A549 (cell line): ENCODE results near the gene SNX27. TPM values are rescaled to one million over a fixed set of nuclear protein-coding genes. Genes with fewer than 3 reads are reported as not detected.
A peak's percentile ranks its signal among the peaks of the same experiment; 100 is the strongest.

Experiments
- ATAC-seq, 2 experiments: fragments of 200-7000 bp in 1 of 2; fragments of >200 bp in 1 of 2; cut with Nextera tagmentation in 1 of 2; cut with Tn5 transposase in 1 of 2; 3 replicates each; pipeline versions ENCODE4 v1.8.0 to v1.9.1; 2018 to 2020; ENCODE audit warnings: mild to moderate bottlenecking in 1 of 2, moderate library complexity in 1 of 2
- CTCF ChIA-PET: fragments of 300-600 bp; sonication (Branson Sonifier 250); formaldehyde crosslinking; extraction: SDS; loops from one replicate; lab custom pipeline; 2021; ENCODE audit warnings: antibody characterized with exemption, inconsistent platforms; lab: Yijun Ruan, JAX
- POLR2A ChIA-PET: fragments of 350-600 bp; formaldehyde crosslinking; extraction: SDS; loops from one replicate; lab custom pipeline; 2021; ENCODE audit warnings: antibody characterized with exemption, inconsistent platforms; lab: Yijun Ruan, JAX
- DNase-seq, 2 experiments: peaks; one replicate each; pipeline versions ENCODE4 v3.0.0 to v3.0.0-alpha.2; 2011 to 2016; ENCODE audit warnings: low read depth in 1 of 2, low spot score in 1 of 2
- FAIRE-seq: peaks from 2 replicates; lab custom pipeline; 2011; peaks lifted over from hg19 to GRCh38; lab: Jason Lieb, UNC
- H3K27ac ChIP-seq, 2 experiments: fragments of >200 bp; sonication (Bioruptor Twin); formaldehyde crosslinking; 3 replicates each; pipeline ENCODE4 v1.5.1; 2016 to 2017
- H3K4me1 ChIP-seq: fragments of >200 bp; sonication (Bioruptor Twin); formaldehyde crosslinking; 3 replicates; pipeline ENCODE4 v1.6.1; 2016
- H3K4me2 ChIP-seq: fragments of >200 bp; sonication (Bioruptor Twin); formaldehyde crosslinking; 3 replicates; pipeline ENCODE4 v1.6.1; 2016
- H3K4me3 ChIP-seq: fragments of >200 bp; sonication (Bioruptor Twin); formaldehyde crosslinking; 3 replicates; pipeline ENCODE4 v1.5.1; 2016
- H3K9me3 ChIP-seq: fragments of >200 bp; sonication (Bioruptor Twin); formaldehyde crosslinking; 3 replicates; pipeline ENCODE4 v1.6.1; 2016
- CHD2 ChIP-seq: fragments of 150-350 bp; IDR thresholded peaks from 2 replicates; pipeline ENCODE4 v1.6.1; 2014; ENCODE audit warnings: low read length; ENCODE audit not compliant: partially characterized antibody
- ESRRA ChIP-seq: fragments of 150-350 bp; IDR thresholded peaks from 2 replicates; pipeline ENCODE4 v1.6.1; 2014; ENCODE audit warnings: mild to moderate bottlenecking, low read length, borderline replicate concordance
- FOSL2 ChIP-seq, 2 experiments: fragments of 450-650 bp in 1 of 2; fragments of >200 bp in 1 of 2; sonication (Bioruptor Twin) in 1 of 2; formaldehyde crosslinking; IDR thresholded peaks; 2 replicates each; pipeline versions ENCODE4 v1.5.0 to v1.6.1; 2016 to 2020; ENCODE audit warnings: mild to moderate bottlenecking in 1 of 2, moderate library complexity in 1 of 2
- HOXA7 ChIP-seq: fragments of 250-450 bp; sonication (Bioruptor Pico); IDR thresholded peaks from 2 replicates; pipeline ENCODE4 v1.5.0; 2020; ENCODE audit warnings: mild to moderate bottlenecking, moderate library complexity
- JUNB ChIP-seq: fragments of >200 bp; sonication (Bioruptor Twin); formaldehyde crosslinking; IDR thresholded peaks from 2 replicates; pipeline ENCODE4 v1.6.1; 2016
- KDM1A ChIP-seq: fragments of 200-600 bp; sonication (generic); IDR thresholded peaks from 2 replicates; pipeline ENCODE4 v1.6.1; 2016; ENCODE audit warnings: low read depth, mild to moderate bottlenecking
- PHF8 ChIP-seq: fragments of 200-600 bp; sonication (generic); IDR thresholded peaks from 2 replicates; pipeline ENCODE4 v1.6.1; 2016; ENCODE audit warnings: low read depth, mild to moderate bottlenecking, antibody characterized with exemption, moderate library complexity, borderline replicate concordance
- POLR2AphosphoS2 ChIP-seq: conservative IDR thresholded peaks from 2 replicates; pipeline ENCODE4 v1.6.1; 2012; ENCODE audit warnings: low read length, improper control_type of control experiment, inconsistent platforms
- RCOR1 ChIP-seq: fragments of 150-350 bp; IDR thresholded peaks from 2 replicates; pipeline ENCODE4 v1.6.1; 2014; ENCODE audit warnings: antibody characterized with exemption, low read length, low read depth
- TFCP2L1 ChIP-seq: fragments of 250-450 bp; sonication (Bioruptor Pico); IDR thresholded peaks from 2 replicates; pipeline ENCODE4 v1.5.0; 2021; ENCODE audit warnings: mild to moderate bottlenecking
- ZFP36 ChIP-seq: fragments of 450-650 bp; IDR thresholded peaks from 2 replicates; pipeline ENCODE4 v1.6.1; 2014; ENCODE audit warnings: borderline replicate concordance; ENCODE audit not compliant: partially characterized antibody
- WGBS: methylation state at CpG from one replicate; pipeline ENCODE4 v1.1.6; 2017; ENCODE audit errors: missing lambda C conversion rate; 5-methylcytosine and 5-hydroxymethylcytosine counted together
- polyA plus RNA-seq, 4 experiments: library from polyadenylated mRNA; depleted of rRNA in 3 of 4; stranded (reverse); fragments of >200 nt; fragmentation: RNase III in 1 of 4; extraction: RNeasy Plus Mini Kit Qiagen cat#74134 plus additional on column Dnase treatment in 1 of 4; gene quantifications; 2 replicates in 3 of 4; 3 replicates in 1 of 4; pipeline ENCODE4 v1.2.3, GENCODE V29; 2011 to 2017
- TF ChIP-seq, protein P1 (sequence below): IDR thresholded peaks from 2 replicates; pipeline ENCODE4 v1.6.1; 2012; ENCODE audit warnings: low read depth, borderline replicate concordance
- TF ChIP-seq, protein P2 (sequence below): fragments of >200 bp; sonication (Bioruptor Twin); formaldehyde crosslinking; IDR thresholded peaks from 2 replicates; pipeline ENCODE4 v1.6.1; 2016
- TF ChIP-seq, protein P3 (sequence below): fragments of 150-350 bp; IDR thresholded peaks from 2 replicates; pipeline ENCODE4 v1.6.1; 2014; ENCODE audit warnings: low read depth, mild to moderate bottlenecking, low read length
- TF ChIP-seq, protein P4 (sequence below): fragments of 450-650 bp; IDR thresholded peaks from 2 replicates; pipeline ENCODE4 v1.6.1; 2014; ENCODE audit warnings: antibody characterized with exemption
- TF ChIP-seq, protein P5 (sequence below): IDR thresholded peaks from 2 replicates; pipeline ENCODE4 v1.6.1; 2012

Gene SNX27
- polyA plus RNA-seq, 2 of the 4 experiments (the other 2 are of a cell fraction), result 13.6 to 29.1 TPM

DNA sequence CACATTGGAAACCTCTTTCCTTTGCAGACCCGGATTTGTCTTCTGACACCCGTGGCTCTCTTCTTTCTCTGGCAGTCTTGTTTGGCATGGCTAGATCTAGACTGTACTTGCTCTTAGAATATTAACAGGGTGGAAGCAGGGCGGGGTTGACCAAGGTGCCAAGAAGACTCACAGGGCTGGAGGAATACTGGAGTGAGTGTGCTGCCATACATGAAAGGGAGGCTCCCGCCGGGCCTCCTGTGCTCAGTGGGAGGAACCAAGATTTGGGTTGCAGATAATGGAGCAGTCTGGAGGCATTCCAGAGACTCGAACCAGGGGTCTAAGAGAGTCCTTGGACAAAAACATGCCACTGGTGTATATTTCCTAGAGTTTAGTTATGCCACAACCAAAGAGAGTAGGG, 27.6 kb upstream of the SNX27 start:
- TF ChIP-seq POLR2AphosphoS2, result peak; percentile 85
- TF ChIP-seq JUNB, result no peak
- ChIA-PET POLR2A (no interaction called here), CTCF (interaction anchor here (16.6 kb wide), 1 partner anchor 10 kb away, joined by 147 read pairs; no protein-coding TSS in a partner anchor)
- WGBS, result 77% methylated on average over 6 of the region's 6 CpGs
- H3K9me3 ChIP-seq, result no peaks in the 10 kb centered on the region
- H3K27ac ChIP-seq, result peak overlapping the region in 1 of 2 experiments; percentile 5; a peak in 1 of 6 replicates
- FAIRE-seq (no peak), DNase-seq (no peak), ATAC-seq (0 out of 6 replicates have a peak, but pooled peaks of 1 of the 2 experiments have one; percentile 4)
- no peak overlapping the region for H3K4me3 ChIP-seq
- no peak overlapping the region for H3K4me2 ChIP-seq
- H3K4me1 ChIP-seq, result peaks cover 32% of the 10 kb centered on the region

DNA sequence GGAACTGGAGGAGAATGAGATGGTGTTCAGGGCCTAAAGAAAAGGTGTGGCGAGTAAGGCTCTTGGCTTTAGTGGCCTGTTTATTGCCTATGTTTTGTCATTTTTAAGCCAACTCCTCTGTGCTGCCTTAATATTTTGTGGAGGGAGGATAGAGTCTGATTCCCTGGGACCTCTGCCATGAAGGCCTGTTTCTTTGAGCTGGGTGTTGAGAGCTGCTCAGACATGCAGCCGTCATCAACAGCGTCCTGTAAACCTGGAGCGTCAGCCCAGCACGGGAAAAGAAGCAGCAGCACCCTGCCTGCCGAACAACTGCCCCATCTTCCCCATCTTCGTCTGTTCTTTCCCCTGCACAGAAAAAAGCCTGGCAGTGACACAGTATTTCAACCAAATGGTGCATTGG, 27.1 kb upstream of the SNX27 start:
- CTCF ChIA-PET, result interaction anchor here (1.4 kb wide), 1 partner anchor 9 kb away, joined by 7 read pairs; no protein-coding TSS in a partner anchor
- WGBS, result 92% methylated on average over 7 of the region's 7 CpGs
- peak overlapping the region in 1 of 2 experiments; percentile 73; a peak in 4 of 6 replicates for H3K27ac ChIP-seq
- peaks cover 27% of the 10 kb centered on the region for H3K4me1 ChIP-seq
- no peaks in the 10 kb centered on the region for H3K9me3 ChIP-seq
- no peak for DNase-seq
- ATAC-seq, result 0 out of 6 replicates have a peak, but pooled peaks of 1 of the 2 experiments have one; percentile 4
- FAIRE-seq, result no peak
- H3K4me2 ChIP-seq, result no peak overlapping the region; the same call in 2 of the 3 replicates
- no peak overlapping the region for H3K4me3 ChIP-seq
- TF ChIP-seq TFCP2L1 (CRISPR knock-in tag) (no peak), ESRRA (no peak), HOXA7 (CRISPR knock-in tag) (no peak), CHD2 (no peak), RCOR1 (no peak), ZFP36 (no peak), KDM1A (no peak), PHF8 (no peak)
- TF ChIP-seq, protein P1, sequence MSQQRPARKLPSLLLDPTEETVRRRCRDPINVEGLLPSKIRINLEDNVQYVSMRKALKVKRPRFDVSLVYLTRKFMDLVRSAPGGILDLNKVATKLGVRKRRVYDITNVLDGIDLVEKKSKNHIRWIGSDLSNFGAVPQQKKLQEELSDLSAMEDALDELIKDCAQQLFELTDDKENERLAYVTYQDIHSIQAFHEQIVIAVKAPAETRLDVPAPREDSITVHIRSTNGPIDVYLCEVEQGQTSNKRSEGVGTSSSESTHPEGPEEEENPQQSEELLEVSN, result no peak
- TF ChIP-seq, protein P2, sequence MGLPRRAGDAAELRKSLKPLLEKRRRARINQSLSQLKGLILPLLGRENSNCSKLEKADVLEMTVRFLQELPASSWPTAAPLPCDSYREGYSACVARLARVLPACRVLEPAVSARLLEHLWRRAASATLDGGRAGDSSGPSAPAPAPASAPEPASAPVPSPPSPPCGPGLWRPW, result no peak
- TF ChIP-seq, protein P3, sequence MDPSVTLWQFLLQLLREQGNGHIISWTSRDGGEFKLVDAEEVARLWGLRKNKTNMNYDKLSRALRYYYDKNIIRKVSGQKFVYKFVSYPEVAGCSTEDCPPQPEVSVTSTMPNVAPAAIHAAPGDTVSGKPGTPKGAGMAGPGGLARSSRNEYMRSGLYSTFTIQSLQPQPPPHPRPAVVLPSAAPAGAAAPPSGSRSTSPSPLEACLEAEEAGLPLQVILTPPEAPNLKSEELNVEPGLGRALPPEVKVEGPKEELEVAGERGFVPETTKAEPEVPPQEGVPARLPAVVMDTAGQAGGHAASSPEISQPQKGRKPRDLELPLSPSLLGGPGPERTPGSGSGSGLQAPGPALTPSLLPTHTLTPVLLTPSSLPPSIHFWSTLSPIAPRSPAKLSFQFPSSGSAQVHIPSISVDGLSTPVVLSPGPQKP, result no peak
- TF ChIP-seq, protein P4, sequence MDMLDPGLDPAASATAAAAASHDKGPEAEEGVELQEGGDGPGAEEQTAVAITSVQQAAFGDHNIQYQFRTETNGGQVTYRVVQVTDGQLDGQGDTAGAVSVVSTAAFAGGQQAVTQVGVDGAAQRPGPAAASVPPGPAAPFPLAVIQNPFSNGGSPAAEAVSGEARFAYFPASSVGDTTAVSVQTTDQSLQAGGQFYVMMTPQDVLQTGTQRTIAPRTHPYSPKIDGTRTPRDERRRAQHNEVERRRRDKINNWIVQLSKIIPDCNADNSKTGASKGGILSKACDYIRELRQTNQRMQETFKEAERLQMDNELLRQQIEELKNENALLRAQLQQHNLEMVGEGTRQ, result no peak
- TF ChIP-seq, all 56 proteins: peak for 0
- POLR2A ChIA-PET, result interaction anchor here (1.4 kb wide), 1 partner anchor 44 kb away, joined by 8 read pairs; the partner anchor contains the start of gene TUFT1

DNA sequence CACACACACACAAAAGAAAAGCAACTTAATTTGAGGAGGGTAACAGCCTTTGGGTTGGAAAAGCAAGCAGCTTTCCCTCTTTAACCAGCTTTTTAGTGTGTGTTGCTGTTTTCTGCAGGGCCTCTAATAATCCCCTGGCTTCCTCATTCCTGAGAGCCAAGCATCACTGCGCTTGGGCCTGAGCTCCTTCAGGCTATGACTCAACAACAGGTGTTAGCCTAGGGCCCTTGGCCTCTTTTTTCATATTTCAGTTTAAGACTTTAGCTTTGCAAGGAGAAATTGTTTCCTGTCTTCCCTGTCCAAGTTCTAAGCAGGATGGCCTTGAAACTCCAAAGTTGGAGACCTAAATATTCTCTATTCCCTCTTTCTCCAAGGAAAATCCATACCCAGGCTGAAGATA, 26.2 kb upstream of the SNX27 start:
- ATAC-seq, result peak; percentile 78 to 79
- peak overlapping the region; percentile 59 to 73; a peak in 5 of 6 replicates for H3K27ac ChIP-seq
- H3K4me2 ChIP-seq, result peak overlapping the region; percentile 51
- POLR2A ChIA-PET, result interaction anchor here (0.9 to 1.4 kb wide), 2 partner anchors 38 to 45 kb away, joined by 3 to 8 read pairs; partner anchors contain the start of gene TUFT1
- peaks cover 26% of the 10 kb centered on the region for H3K4me1 ChIP-seq
- DNase-seq, result peak; percentile 52 to 64
- TF ChIP-seq, protein P5, sequence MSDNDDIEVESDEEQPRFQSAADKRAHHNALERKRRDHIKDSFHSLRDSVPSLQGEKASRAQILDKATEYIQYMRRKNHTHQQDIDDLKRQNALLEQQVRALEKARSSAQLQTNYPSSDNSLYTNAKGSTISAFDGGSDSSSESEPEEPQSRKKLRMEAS, result no peak
- no peak for TF ChIP-seq HOXA7 (CRISPR knock-in tag)
- TF ChIP-seq JUNB, result 0 out of 2 replicates have a peak, but pooled peaks have one; percentile 22
- no peak for TF ChIP-seq FOSL2 (IDR thresholded peaks at IDR 0.05)
- peak; percentile 66 for TF ChIP-seq FOSL2 (CRISPR knock-in tag; IDR thresholded peaks at IDR 0.05)
- 28% methylated on average over 1 of the region's 1 CpG for WGBS
- H3K9me3 ChIP-seq, result 0 out of 3 replicates have a peak, but pooled peaks cover 4% of the 10 kb centered on the region
- CTCF ChIA-PET, result interaction anchor here (0.6 to 1.4 kb wide), 2 partner anchors 9 to 142 kb away, joined by 3 to 7 read pairs; no protein-coding TSS in a partner anchor
- no peak overlapping the region for H3K4me3 ChIP-seq
- FAIRE-seq, result no peak
